Fibroblast of pulmonary artery (primary cell): Measurements from ENCODE around the gene PHIP.

Experiments
- DNase-seq: peaks from one replicate; pipeline ENCODE4 v3.0.0-alpha.2; 2010; ENCODE audit warnings: low read depth
- H3K4me3 ChIP-seq: replicated peaks from 2 replicates; pipeline ENCODE4 v1.5.1; 2011; ENCODE audit warnings: low read depth, mild to moderate bottlenecking, control low read depth, low read length, moderate library complexity
- CTCF ChIP-seq: IDR thresholded peaks from 2 replicates; pipeline ENCODE4 v1.5.1; 2011; ENCODE audit warnings: mild to moderate bottlenecking, control low read depth, low read length, inconsistent platforms; ENCODE audit errors: missing control alignments

Gene PHIP

GRCh38 chr6:79081663-79082062 lies 3.6 kb upstream of the PHIP start:
- DNase-seq, result no peak
- no peak overlapping the region for H3K4me3 ChIP-seq
- TF ChIP-seq CTCF, result no peak

- H3K4me3 ChIP-seq, result peak overlapping the region; percentile 75
- TF ChIP-seq CTCF, result no peak
- DNase-seq, result peak; percentile 35
These were observed 1.5 kb upstream of the PHIP start for GRCh38 chr6:79079561-79080041.

- no peak for DNase-seq
- TF ChIP-seq CTCF, result no peak
- peak overlapping the region; percentile 75 for H3K4me3 ChIP-seq
These were observed 359 bp downstream of the PHIP start for GRCh38 chr6:79077715-79078074.

- DNase-seq, result peak; percentile 96
- TF ChIP-seq CTCF, result no peak
- peak overlapping the region; percentile 75 for H3K4me3 ChIP-seq
These were observed 1.0 kb downstream of the PHIP start for GRCh38 chr6:79076782-79077641.

- TF ChIP-seq CTCF, result no peak
- DNase-seq, result peak; percentile 16
- peak overlapping the region; percentile 75 for H3K4me3 ChIP-seq
These were observed 1.9 kb downstream of the PHIP start for GRCh38 chr6:79076160-79076559.

- no peak overlapping the region for H3K4me3 ChIP-seq
- TF ChIP-seq CTCF, result no peak
- no peak for DNase-seq
These were observed 4.2 kb downstream of the PHIP start for GRCh38 chr6:79073888-79074287.

- TF ChIP-seq CTCF, result no peak
These were observed 5.3 kb downstream of the PHIP start for GRCh38 chr6:79072640-79073181.

More at GRCh38 chr6:79072640-79073181, 5.3 kb downstream of the PHIP start:
- no peak overlapping the region for H3K4me3 ChIP-seq
- DNase-seq, result no peak
